ENCODE results near the gene CMIP. TPM values are rescaled to one million over a fixed set of nuclear protein-coding genes. Genes with fewer than 3 reads are reported as not detected.

CMIP gene
- total RNA-seq, 2 donors from 2014 or later = 30.1 to 95.1 TPM

DNA sequence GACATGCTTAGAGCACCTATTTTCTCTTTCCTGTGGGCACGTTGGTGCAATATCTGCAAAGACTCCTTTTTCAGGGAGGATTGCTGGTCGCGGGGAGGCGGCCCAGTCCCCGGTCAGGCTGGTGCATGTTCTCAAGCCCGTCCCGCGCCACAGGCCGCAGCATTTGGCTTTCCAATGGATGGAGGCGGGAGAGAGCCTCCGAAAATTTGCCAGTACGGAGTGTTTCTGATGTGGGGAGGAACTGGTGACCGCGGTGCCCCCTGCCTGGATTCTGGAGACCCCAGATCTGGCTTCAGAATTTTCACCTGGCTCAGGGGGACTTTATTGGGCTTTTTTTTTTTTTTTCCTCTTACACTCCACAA lies 2.3 kb downstream of the CMIP start:
- H3K27me3 ChIP-seq (replicated peaks; ENCODE audit: insufficient read depth) = no peaks in the 10 kb centered on the region
- WGBS = 17% methylated on average over 14 of the region's 14 CpGs
- intact Hi-C loops (cut with DNase I) = no loop called here
- DNase-seq (ENCODE audit: low spot score) = peak; percentile 44
- H3K9me3 ChIP-seq = no peaks in the 10 kb centered on the region
- peak overlapping the region; percentile 88 for H3K27ac ChIP-seq
- H3K36me3 ChIP-seq = no peaks in the 10 kb centered on the region
- TF ChIP-seq POLR2AphosphoS5 (IDR thresholded peaks at IDR 0.05) = no peak
- TF ChIP-seq POLR2A (IDR thresholded peaks at IDR 0.05) = no peak
- TF ChIP-seq, protein P1, sequence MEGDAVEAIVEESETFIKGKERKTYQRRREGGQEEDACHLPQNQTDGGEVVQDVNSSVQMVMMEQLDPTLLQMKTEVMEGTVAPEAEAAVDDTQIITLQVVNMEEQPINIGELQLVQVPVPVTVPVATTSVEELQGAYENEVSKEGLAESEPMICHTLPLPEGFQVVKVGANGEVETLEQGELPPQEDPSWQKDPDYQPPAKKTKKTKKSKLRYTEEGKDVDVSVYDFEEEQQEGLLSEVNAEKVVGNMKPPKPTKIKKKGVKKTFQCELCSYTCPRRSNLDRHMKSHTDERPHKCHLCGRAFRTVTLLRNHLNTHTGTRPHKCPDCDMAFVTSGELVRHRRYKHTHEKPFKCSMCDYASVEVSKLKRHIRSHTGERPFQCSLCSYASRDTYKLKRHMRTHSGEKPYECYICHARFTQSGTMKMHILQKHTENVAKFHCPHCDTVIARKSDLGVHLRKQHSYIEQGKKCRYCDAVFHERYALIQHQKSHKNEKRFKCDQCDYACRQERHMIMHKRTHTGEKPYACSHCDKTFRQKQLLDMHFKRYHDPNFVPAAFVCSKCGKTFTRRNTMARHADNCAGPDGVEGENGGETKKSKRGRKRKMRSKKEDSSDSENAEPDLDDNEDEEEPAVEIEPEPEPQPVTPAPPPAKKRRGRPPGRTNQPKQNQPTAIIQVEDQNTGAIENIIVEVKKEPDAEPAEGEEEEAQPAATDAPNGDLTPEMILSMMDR (IDR thresholded peaks at IDR 0.05) = no peak
- peak overlapping the region; percentile 88 to 93 for H3K4me3 ChIP-seq
- peaks cover 8% of the 10 kb centered on the region for H3K4me1 ChIP-seq (replicated peaks)

DNA sequence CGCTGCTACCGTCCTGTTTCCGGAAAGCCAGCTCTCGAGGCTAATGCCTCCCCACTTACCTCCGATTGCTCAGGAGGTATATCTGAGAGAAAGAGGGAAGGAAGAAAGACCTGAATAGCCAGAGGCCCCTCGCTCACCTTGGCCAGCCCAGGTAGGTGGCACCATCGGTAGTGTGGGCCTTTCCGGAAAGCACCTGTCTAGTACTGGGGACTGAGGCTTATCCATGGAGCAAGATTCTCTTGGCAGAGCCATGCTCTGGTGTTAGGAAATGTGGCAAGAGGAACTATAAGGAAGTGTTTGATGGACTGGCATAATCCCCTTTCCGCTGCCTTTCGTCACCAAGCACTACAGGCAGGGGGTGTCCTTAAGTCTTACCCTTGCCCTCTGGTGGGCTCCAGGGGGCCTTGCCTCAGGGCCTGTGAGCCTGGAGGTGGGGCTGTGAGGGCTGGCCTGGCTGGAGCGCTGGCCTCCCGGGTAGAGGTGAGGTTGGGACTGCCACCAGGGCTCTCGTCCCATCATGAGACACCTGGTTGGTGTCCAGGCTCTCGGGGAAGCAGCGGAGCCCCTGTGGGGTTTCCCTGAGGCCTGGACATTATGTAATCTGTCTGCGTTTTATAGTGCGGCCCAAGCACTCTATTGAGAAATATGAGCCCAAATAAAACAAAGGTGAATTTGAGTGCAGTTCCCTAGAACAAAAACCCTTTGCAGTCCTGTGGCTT lies 2.9 kb downstream of the CMIP start:
- DNase-seq (ENCODE audit: low spot score) = peak; percentile 53

DNA sequence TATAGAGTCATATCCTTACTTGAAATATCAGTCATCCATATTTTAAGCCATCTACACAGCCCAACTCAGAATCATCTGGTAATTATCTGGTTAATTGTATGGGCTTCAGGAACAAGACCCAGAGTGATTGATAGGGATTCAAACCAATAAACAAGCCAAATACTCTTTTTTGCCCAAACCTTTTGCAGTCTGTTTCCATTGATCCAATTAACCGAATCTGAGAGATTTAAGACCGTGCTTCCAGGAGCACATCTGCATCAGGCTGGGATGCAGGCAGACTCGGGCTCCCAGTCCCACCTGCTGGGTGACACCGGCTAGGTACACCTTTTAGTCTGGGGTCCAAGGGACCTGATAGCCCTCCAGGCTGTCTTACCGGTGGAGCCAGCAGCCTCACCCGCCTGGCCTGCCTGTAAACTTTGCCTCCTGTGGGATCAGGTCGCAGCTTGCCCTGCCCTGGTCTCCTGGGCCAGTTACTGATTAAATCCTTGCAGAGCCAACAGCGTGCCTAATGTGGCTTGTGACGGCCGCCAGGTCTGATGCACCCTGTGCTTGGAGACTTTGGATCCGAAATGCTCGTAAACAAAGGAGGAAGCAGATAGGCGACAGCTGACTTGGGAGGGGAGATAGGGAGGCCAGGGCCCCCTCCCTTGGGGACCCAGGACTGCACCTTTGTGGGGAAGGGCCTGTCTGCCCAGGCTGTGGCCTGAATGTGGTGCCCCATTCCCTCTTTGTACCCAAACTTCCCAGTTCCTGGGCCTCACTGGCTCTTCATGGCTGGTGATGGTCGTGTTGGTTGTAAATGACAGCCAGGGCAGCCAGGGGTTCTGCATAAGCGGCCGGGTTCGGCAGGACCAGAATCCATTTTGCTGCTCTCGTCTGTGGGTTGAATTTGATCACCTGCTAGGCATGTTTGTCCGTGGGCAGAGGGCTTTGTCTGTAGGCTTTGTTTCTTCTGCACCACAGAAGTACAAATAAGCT lies 3.8 kb downstream of the CMIP start:
- peak; percentile 68 for DNase-seq (ENCODE audit: low spot score)
- 34% methylated on average over 17 of the region's 19 CpGs for WGBS
- no peaks in the 10 kb centered on the region for H3K9me3 ChIP-seq
- no peaks in the 10 kb centered on the region for H3K36me3 ChIP-seq
- H3K4me3 ChIP-seq = peak overlapping the region in 1 of 2 donors; percentile 88
- peak; percentile 68 for TF ChIP-seq POLR2AphosphoS5 (IDR thresholded peaks at IDR 0.05)
- no peak for TF ChIP-seq POLR2A (IDR thresholded peaks at IDR 0.05)
- TF ChIP-seq, protein P1 (IDR thresholded peaks at IDR 0.05) = peak in 1 of 4 experiments; percentile 7
- peaks cover 8% of the 10 kb centered on the region for H3K4me1 ChIP-seq (replicated peaks)
- H3K27ac ChIP-seq = peak overlapping the region; percentile 88
- intact Hi-C loops (cut with DNase I) = no loop called here
- no peaks in the 10 kb centered on the region for H3K27me3 ChIP-seq (replicated peaks; ENCODE audit: insufficient read depth)

More for the DNA sequence above, 2.9 kb downstream of the CMIP start:
- peaks cover 8% of the 10 kb centered on the region for H3K4me1 ChIP-seq (replicated peaks)
- no peaks in the 10 kb centered on the region for H3K36me3 ChIP-seq
- peak overlapping the region; percentile 88 for H3K27ac ChIP-seq
- peak; percentile 38 for TF ChIP-seq POLR2AphosphoS5 (IDR thresholded peaks at IDR 0.05)
- TF ChIP-seq, protein P1 (IDR thresholded peaks at IDR 0.05) = peak in 1 of 4 experiments; percentile 2
- no peak for TF ChIP-seq POLR2A (IDR thresholded peaks at IDR 0.05)
- H3K9me3 ChIP-seq = no peaks in the 10 kb centered on the region
- H3K27me3 ChIP-seq (replicated peaks; ENCODE audit: insufficient read depth) = no peaks in the 10 kb centered on the region
- H3K4me3 ChIP-seq = peak overlapping the region; percentile 88 to 93
- intact Hi-C loops (cut with DNase I) = no loop called here
- 22% methylated on average over 17 of the region's 17 CpGs for WGBS

DNA sequence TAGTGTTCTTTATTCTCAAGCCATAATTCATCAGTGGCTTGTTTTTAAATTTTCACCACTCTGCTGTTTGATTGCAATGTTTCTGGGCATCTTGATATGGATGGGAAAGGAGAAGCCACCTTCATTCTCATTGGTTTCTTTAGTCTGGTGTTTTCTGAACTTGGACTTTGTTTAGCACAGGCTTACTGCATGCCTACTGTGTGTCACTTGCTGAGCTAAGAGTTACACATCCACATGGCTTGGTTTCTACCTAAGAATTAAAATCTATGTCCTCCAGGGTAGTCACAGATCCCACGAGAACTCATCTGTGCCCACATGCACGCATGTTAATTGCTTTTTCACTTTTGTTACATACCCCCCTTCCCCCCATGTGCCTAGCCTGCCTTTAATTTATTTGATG lies 4.6 kb downstream of the CMIP start:
- Histone ChIP-seq H3K27me3 (replicated peaks; ENCODE audit: insufficient read depth) (no peaks in the 10 kb centered on the region), H3K27ac (no peak overlapping the region), H3K9me3 (no peaks in the 10 kb centered on the region), H3K36me3 (no peaks in the 10 kb centered on the region), H3K4me1 (replicated peaks) (peaks cover 8% of the 10 kb centered on the region), H3K4me3 (no peak overlapping the region)
- 92% methylated on average over 2 of the region's 2 CpGs for WGBS
- TF ChIP-seq POLR2A (IDR thresholded peaks at IDR 0.05) = no peak
- TF ChIP-seq, protein P1 (IDR thresholded peaks at IDR 0.05) = no peak
- no peak for TF ChIP-seq POLR2AphosphoS5 (IDR thresholded peaks at IDR 0.05)
- DNase-seq (ENCODE audit: low spot score) = no peak
- intact Hi-C loops (cut with DNase I) = no loop called here

Measured in prostate gland (tissue), 2 donors.